Measurements from ENCODE around the gene PPP2R5D. TPM values are rescaled to one million over a fixed set of nuclear protein-coding genes. Genes with fewer than 3 reads are reported as not detected.
A peak's percentile ranks its signal among the peaks of the same experiment; 100 is the strongest.

Gene PPP2R5D
- total RNA-seq, 1 experiment from 2014 or later: 53.7 TPM

DNA sequence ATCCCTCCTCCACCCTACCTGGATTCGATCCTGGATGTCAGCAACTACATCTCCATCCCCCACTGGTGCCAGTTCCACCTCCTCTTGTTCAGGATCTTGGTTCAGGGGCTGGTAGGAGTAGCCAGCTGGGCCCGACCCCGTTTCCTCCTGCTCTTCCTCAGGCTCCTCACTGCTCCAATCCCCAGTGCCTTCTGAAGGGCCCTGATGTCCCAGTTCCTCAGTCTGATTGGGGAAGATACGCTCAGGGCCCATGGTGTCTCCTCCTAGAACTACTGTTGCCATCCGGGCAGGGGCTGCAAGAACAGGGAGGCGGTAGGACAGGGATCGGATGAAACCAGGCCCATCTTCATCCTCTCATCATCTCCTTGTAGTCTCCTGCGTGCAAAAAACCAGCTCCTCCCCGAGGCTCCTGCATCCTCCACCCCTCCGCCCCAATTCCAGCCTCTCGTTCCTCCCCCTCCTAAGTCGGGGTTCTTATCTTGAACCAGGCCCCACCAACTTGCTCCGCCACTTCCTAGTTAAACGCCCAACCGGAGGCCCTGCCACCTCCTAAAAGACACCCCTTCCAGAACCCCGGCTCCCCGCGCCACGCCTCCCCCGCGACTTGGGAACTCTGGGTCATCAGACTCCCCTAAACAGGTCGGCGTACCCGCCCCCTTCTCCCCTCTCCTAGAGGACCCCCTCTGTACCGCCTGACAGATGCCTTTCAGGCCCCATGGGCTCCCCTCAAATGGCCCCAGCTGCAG lies 28.9 kb downstream of the PPP2R5D start:
- peaks cover 42% of the 10 kb centered on the region for H3K79me2 ChIP-seq (ENCODE audit: low read depth)
- ChIA-PET POLR2A (ENCODE audit: unreplicated experiment) (interaction anchor here (0.6 to 1.0 kb wide), 7 partner anchors 29 to 1229 kb away, joined by 3 to 16 read pairs (median 4); partner anchors contain the start of genes CNPY3, MRPL2 and PPP2R5D), CTCF (interaction anchor here (0.6 to 0.9 kb wide), 2 partner anchors 62 to 447 kb away, joined by 3 to 4 read pairs; no protein-coding TSS in a partner anchor)
- H3K27me3 ChIP-seq (ENCODE audit: insufficient read depth, low read depth): no peaks in the 10 kb centered on the region
- H4K20me1 ChIP-seq (ENCODE audit: insufficient read depth): peaks cover 3% of the 10 kb centered on the region
- H3K4me1 ChIP-seq (replicated peaks; ENCODE audit: insufficient read depth): peaks cover 18% of the 10 kb centered on the region
- no peaks in the 10 kb centered on the region for H3K36me3 ChIP-seq (ENCODE audit: low read depth)
- intact Hi-C loops (cut with micrococcal nuclease; ENCODE audit: unreplicated experiment): loop anchor here (5.0 to 10.0 kb wide), 4 partner anchors 44 to 129 kb away; partner anchors contain the start of genes CNPY3, KLC4 and MRPL2
- H3K9me2 ChIP-seq (ENCODE audit: insufficient read depth): no peaks in the 10 kb centered on the region
- BruUV-seq (replicated peaks): TSS peak; percentile 61
- peak overlapping the region; percentile 18; the same call in 1 of the 2 replicates for H3K27ac ChIP-seq
- peak in 1 of 2 experiments; percentile 55 for DNase-seq
- peak overlapping the region; percentile 97 for H3K4me2 ChIP-seq
- TF ChIP-seq, protein P1, sequence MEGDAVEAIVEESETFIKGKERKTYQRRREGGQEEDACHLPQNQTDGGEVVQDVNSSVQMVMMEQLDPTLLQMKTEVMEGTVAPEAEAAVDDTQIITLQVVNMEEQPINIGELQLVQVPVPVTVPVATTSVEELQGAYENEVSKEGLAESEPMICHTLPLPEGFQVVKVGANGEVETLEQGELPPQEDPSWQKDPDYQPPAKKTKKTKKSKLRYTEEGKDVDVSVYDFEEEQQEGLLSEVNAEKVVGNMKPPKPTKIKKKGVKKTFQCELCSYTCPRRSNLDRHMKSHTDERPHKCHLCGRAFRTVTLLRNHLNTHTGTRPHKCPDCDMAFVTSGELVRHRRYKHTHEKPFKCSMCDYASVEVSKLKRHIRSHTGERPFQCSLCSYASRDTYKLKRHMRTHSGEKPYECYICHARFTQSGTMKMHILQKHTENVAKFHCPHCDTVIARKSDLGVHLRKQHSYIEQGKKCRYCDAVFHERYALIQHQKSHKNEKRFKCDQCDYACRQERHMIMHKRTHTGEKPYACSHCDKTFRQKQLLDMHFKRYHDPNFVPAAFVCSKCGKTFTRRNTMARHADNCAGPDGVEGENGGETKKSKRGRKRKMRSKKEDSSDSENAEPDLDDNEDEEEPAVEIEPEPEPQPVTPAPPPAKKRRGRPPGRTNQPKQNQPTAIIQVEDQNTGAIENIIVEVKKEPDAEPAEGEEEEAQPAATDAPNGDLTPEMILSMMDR (conservative IDR thresholded peaks at IDR 0.05): no peak
- no peak for TF ChIP-seq EZH2 (IDR thresholded peaks at IDR 0.05; ENCODE audit: low read depth)
- H3F3A ChIP-seq (ENCODE audit: insufficient read depth, low read depth): no peaks in the 10 kb centered on the region; the same call in 1 of the 2 replicates
- peak overlapping the region; percentile 67 for H3K4me3 ChIP-seq
- no peaks in the 10 kb centered on the region for H3K9me3 ChIP-seq (ENCODE audit: insufficient read depth, low read depth)
- H2AFZ ChIP-seq: peak overlapping the region; percentile 94

DNA sequence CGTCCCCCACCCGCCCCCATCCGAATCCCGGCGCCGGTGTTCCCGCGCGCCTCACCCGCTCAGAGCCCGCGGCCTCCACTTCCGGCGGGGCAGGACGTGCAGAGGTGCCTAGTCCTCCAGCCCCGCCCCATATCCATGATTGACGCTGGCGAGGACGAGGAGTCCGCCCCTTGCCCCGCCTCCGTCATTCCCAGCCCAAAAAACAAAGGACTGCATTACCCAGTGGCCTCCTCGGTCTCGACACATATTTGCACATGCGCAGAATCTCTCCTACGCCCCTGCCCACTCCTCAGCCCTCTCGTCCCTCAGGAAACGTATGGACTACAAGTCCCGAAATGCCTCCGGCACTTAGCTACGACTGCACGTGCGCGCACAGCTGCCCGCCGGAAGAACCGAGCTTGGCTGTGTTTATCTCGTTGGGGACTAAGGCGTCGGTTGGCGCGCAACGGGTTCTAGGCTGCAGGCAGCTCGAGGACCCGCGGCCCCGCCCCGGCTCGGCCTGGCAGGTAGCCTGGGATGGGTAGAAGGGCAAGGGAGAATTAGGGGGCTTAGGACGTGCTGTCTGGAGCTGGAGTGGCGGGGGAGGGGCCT lies 29.6 kb downstream of the PPP2R5D start, which contains the start of the genes KLHDC3 and MEA1:
TSS of gene KLHDC3 (plus strand) at position 407 of the 591 bp plus-strand sequence. CDS start 2,944 bp downstream, outside the sequence.
TSS of gene MEA1 (minus strand) at position 104 of the 591 bp plus-strand sequence. CDS start 133 bp downstream, outside the sequence.
- CTCF ChIA-PET: interaction anchor here (0.9 kb wide), 1 partner anchor 61 kb away, joined by 4 read pairs; no protein-coding TSS in a partner anchor

More for the DNA sequence above, 29.6 kb downstream of the PPP2R5D start, which contains the start of the genes KLHDC3 and MEA1:
- Histone ChIP-seq H3K9me2 (ENCODE audit: insufficient read depth) (no peaks in the 10 kb centered on the region), H2AFZ (peak within 1 kb of the TSS; percentile 94), H3K9me3 (ENCODE audit: insufficient read depth, low read depth) (no peaks in the 10 kb centered on the region), H4K20me1 (ENCODE audit: insufficient read depth) (peaks cover 3% of the 10 kb centered on the region), H3F3A (ENCODE audit: insufficient read depth, low read depth) (peaks cover 5% of the 10 kb centered on the region; the same call in 1 of the 2 replicates), H3K36me3 (ENCODE audit: low read depth) (peaks cover 1% of the 10 kb centered on the region; the same call in 1 of the 2 replicates), H3K27ac (peak within 1 kb of the TSS; percentile 18; the same call in 1 of the 2 replicates), H3K27me3 (ENCODE audit: insufficient read depth, low read depth) (no peaks in the 10 kb centered on the region), H3K79me2 (ENCODE audit: low read depth) (peaks cover 42% of the 10 kb centered on the region), H3K4me2 (peak within 1 kb of the TSS; percentile 97), H3K4me1 (replicated peaks; ENCODE audit: insufficient read depth) (peaks cover 18% of the 10 kb centered on the region), H3K4me3 (peak within 1 kb of the TSS; percentile 67)
- DNase-seq: peak; percentile 99
- TF ChIP-seq, protein P1 (conservative IDR thresholded peaks at IDR 0.05): no peak
- no peak for TF ChIP-seq EZH2 (IDR thresholded peaks at IDR 0.05; ENCODE audit: low read depth)
- no TSS peak for BruUV-seq (replicated peaks)
- intact Hi-C loops (cut with micrococcal nuclease; ENCODE audit: unreplicated experiment): loop anchor here (5.0 to 10.0 kb wide), 4 partner anchors 43 to 128 kb away; partner anchors contain the start of genes CNPY3, KLC4 and MRPL2
- POLR2A ChIA-PET (ENCODE audit: unreplicated experiment): interaction anchor here (0.5 to 1.3 kb wide), 7 partner anchors 10 to 1230 kb away, joined by 3 to 16 read pairs (median 4); partner anchors contain the start of genes CNPY3, KLC4, MRPL2 and PPP2R5D

Data from PC-9 (cell line).